NB4 (cell line): ENCODE measurements around the gene CTDSP1.

Experiments used
- MYC ChIP-seq: IDR thresholded peaks from 2 replicates; pipeline ENCODE4 v1.6.1; 2011; ENCODE audit warnings: low read depth, low read length
- TF ChIP-seq, protein P1 (sequence below): IDR thresholded peaks from one replicate; pipeline ENCODE4 v1.5.1; 2012; ENCODE audit warnings: low read depth, low read length

DNA sequence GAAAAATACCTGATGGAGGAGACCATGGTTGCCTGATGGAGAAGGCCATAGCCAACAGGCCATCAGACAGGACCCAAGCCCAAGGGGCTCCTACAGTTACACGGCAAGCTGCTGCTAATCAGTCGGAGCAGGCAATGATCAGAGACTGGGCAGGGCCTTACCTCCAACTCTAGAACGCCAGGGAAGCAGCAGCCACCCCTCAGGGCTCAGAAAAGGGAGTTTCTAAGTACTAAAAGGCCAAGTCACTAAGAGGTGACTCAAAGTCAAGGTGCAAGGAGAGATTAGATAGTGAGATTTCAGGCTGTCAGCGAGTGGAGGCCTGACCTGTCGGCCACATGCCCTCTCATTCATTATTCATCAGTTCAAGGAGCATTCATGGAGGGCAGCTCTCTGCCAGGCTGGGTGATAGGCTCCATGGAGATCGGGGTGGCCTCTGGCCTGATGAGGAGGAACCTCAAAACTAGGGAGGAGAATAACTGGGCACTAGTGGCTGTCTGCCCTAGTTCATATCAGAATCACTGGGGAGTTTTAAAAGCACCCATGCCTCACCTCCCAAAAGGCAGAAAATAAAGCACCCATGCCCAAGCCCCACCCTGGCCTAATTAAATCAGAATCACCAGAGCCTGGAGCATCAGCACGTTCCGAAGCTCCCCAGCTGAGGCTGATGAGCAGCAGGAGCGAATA lies 22.9 kb downstream of the CTDSP1 start:
- TF ChIP-seq, protein P1, sequence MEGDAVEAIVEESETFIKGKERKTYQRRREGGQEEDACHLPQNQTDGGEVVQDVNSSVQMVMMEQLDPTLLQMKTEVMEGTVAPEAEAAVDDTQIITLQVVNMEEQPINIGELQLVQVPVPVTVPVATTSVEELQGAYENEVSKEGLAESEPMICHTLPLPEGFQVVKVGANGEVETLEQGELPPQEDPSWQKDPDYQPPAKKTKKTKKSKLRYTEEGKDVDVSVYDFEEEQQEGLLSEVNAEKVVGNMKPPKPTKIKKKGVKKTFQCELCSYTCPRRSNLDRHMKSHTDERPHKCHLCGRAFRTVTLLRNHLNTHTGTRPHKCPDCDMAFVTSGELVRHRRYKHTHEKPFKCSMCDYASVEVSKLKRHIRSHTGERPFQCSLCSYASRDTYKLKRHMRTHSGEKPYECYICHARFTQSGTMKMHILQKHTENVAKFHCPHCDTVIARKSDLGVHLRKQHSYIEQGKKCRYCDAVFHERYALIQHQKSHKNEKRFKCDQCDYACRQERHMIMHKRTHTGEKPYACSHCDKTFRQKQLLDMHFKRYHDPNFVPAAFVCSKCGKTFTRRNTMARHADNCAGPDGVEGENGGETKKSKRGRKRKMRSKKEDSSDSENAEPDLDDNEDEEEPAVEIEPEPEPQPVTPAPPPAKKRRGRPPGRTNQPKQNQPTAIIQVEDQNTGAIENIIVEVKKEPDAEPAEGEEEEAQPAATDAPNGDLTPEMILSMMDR: no peak
- no peak for TF ChIP-seq MYC
